HG03280 (cell line): ENCODE measurements around the gene MPIG6B.

Experiments
- ATAC-seq: cut with Tn5 transposase; IDR thresholded peaks from one replicate; pipeline ENCODE4 v1.9.1; 2021; ENCODE audit warnings: mild to moderate bottlenecking, moderate library complexity; ENCODE audit not compliant: unreplicated experiment

MPIG6B gene

GRCh38 chr6:31720196-31720770 lies 2.9 kb upstream of the MPIG6B start:
- ATAC-seq, result no peak

GRCh38 chr6:31721351-31722020 lies 1.7 kb upstream of the MPIG6B start, which contains the start of gene LY6G6C:
TSS of gene LY6G6C (minus strand) at chr6:31721746. CDS start at chr6:31721679, 67 bp downstream.
- ATAC-seq, result no peak

GRCh38 chr6:31722173-31722572 lies 1.0 kb upstream of the MPIG6B start:
- no peak for ATAC-seq

GRCh38 chr6:31723980-31724691 lies 963 bp downstream of the MPIG6B start:
- ATAC-seq, result no peak

GRCh38 chr6:31725502-31726350 lies 2.6 kb downstream of the MPIG6B start:
- ATAC-seq, result no peak

- peak; percentile 53 for ATAC-seq
These were observed 4.0 kb downstream of the MPIG6B start for GRCh38 chr6:31727034-31727716.

- no peak for ATAC-seq
These were observed 4.8 kb downstream of the MPIG6B start for GRCh38 chr6:31727717-31728671.

- no peak for ATAC-seq
These were observed 5.8 kb downstream of the MPIG6B start, which contains the start of gene DDAH2 for GRCh38 chr6:31728767-31729514. TSS of gene DDAH2 (minus strand) at chr6:31729299. CDS start at chr6:31729161, 138 bp downstream.

GRCh38 chr6:31729515-31729978 lies 6.4 kb downstream of the MPIG6B start:
- peak; percentile 44 for ATAC-seq

- ATAC-seq, result peak; percentile 42
These were observed 6.9 kb downstream of the MPIG6B start for GRCh38 chr6:31729979-31730630.

GRCh38 chr6:31730631-31731086 lies 7.5 kb downstream of the MPIG6B start:
- no peak for ATAC-seq

GRCh38 chr6:31732029-31732428 lies 8.9 kb downstream of the MPIG6B start:
- ATAC-seq, result no peak

- no peak for ATAC-seq
These were observed 10.6 kb downstream of the MPIG6B start for GRCh38 chr6:31733734-31734133.

GRCh38 chr6:31734247-31734820 lies 11.2 kb downstream of the MPIG6B start:
- no peak for ATAC-seq

GRCh38 chr6:31734821-31735406 lies 11.7 kb downstream of the MPIG6B start:
- no peak for ATAC-seq

- ATAC-seq, result peak; percentile 20
These were observed 13.0 kb downstream of the MPIG6B start, which contains the start of gene CLIC1 for GRCh38 chr6:31736021-31736767. TSS of gene CLIC1 (minus strand) at chr6:31736530. CDS start at chr6:31736300, 230 bp downstream.
